GM23338 (cell line): ENCODE measurements around the gene PMCH. TPM values are rescaled to one million over a fixed set of nuclear protein-coding genes. Genes with fewer than 3 reads are reported as not detected.

Source experiments
- ATAC-seq: fragments of 200-7000 bp; cut with Tn5 transposase; 3 replicates; pipeline ENCODE4 v1.9.1; 2020
- DNase-seq: peaks from one replicate; pipeline ENCODE4 v3.0.0-alpha.2; 2015; ENCODE audit warnings: low spot score
- H2AFZ ChIP-seq: fragments of 200-600 bp; sonication (generic); 2 replicates; pipeline ENCODE4 v1.8.0; 2016; ENCODE audit warnings: antibody characterized with exemption, mild to moderate bottlenecking, moderate library complexity
- H3F3A ChIP-seq: fragments of 200-600 bp; sonication (generic); replicated peaks from 2 replicates; pipeline ENCODE4 v1.8.0; 2017; ENCODE audit warnings: antibody characterized with exemption, mixed run types, low read depth
- H3K27ac ChIP-seq: fragments of 200-600 bp; sonication (generic); 2 replicates; pipeline ENCODE4 v1.6.1; 2016; ENCODE audit warnings: low read depth
- H3K27me3 ChIP-seq: fragments of 200-600 bp; sonication (generic); 2 replicates; pipeline ENCODE4 v1.8.0; 2016; ENCODE audit warnings: mild to moderate bottlenecking, mixed run types, moderate library complexity; ENCODE audit not compliant: insufficient read depth
- H3K36me3 ChIP-seq: fragments of 200-600 bp; sonication (generic); 2 replicates; pipeline ENCODE4 v1.8.0; 2016; ENCODE audit warnings: mild to moderate bottlenecking; ENCODE audit not compliant: insufficient read depth
- H3K4me1 ChIP-seq: fragments of 200-600 bp; sonication (generic); 2 replicates; pipeline ENCODE4 v1.8.0; 2016; ENCODE audit warnings: mild to moderate bottlenecking, moderate library complexity; ENCODE audit not compliant: insufficient read depth
- H3K4me2 ChIP-seq: fragments of 200-600 bp; sonication (generic); 2 replicates; pipeline ENCODE4 v1.7.1; 2017; ENCODE audit warnings: mixed run types
- H3K4me3 ChIP-seq: fragments of 200-600 bp; sonication (generic); 2 replicates; pipeline ENCODE4 v1.6.1; 2016; ENCODE audit warnings: mixed run types
- H3K79me2 ChIP-seq: fragments of 200-600 bp; sonication (generic); replicated peaks from 2 replicates; pipeline ENCODE4 v1.8.0; 2017; ENCODE audit warnings: mild to moderate bottlenecking; ENCODE audit not compliant: insufficient read depth
- H3K9me2 ChIP-seq: fragments of 200-600 bp; sonication (generic); 2 replicates; pipeline ENCODE4 v1.8.0; 2017; ENCODE audit not compliant: insufficient read depth
- H4K20me1 ChIP-seq: fragments of 200-600 bp; sonication (generic); replicated peaks from 2 replicates; pipeline ENCODE4 v1.8.0; 2017; ENCODE audit warnings: mild to moderate bottlenecking; ENCODE audit not compliant: insufficient read depth
- H3K27ac Mint-ChIP-seq: 2 replicates; pipeline ENCODE4 v1.8.0; 2020; ENCODE audit warnings: inconsistent platforms, mild to moderate bottlenecking, moderate library complexity, mixed read lengths
- H3K27me3 Mint-ChIP-seq: 3 replicates; pipeline ENCODE4 v1.8.0; 2022; ENCODE audit warnings: low read depth, mild to moderate bottlenecking, moderate library complexity, mixed read lengths, inconsistent platforms; ENCODE audit not compliant: insufficient read depth, poor library complexity
- H3K36me3 Mint-ChIP-seq: 3 replicates; pipeline ENCODE4 v1.8.0; 2021; ENCODE audit warnings: low read depth, mild to moderate bottlenecking, inconsistent platforms, moderate library complexity, mixed read lengths
- H3K4me1 Mint-ChIP-seq: 3 replicates; pipeline ENCODE4 v1.8.0; 2020; ENCODE audit warnings: mild to moderate bottlenecking, inconsistent platforms, mixed read lengths
- H3K4me3 Mint-ChIP-seq: 3 replicates; pipeline ENCODE4 v1.8.0; 2021; ENCODE audit warnings: moderate library complexity, mild to moderate bottlenecking, inconsistent platforms, mixed read lengths
- H3K9me3 Mint-ChIP-seq: 3 replicates; pipeline ENCODE4 v1.8.0; 2020; ENCODE audit warnings: moderate library complexity, mild to moderate bottlenecking, inconsistent platforms, mixed read lengths
- CREB1 ChIP-seq: fragments of 250-450 bp; sonication (Bioruptor Pico); IDR thresholded peaks from 2 replicates; pipeline ENCODE4 v1.5.0; 2020; ENCODE audit warnings: low read depth, mild to moderate bottlenecking, moderate library complexity
- CTCF ChIP-seq, 2 experiments: fragments of 200-600 bp in 1 of 2; sonication (generic) in 1 of 2; conservative IDR thresholded peaks; 2 replicates each; pipeline versions ENCODE4 v1.5.1 to v1.6.1; 2016 to 2017; ENCODE audit warnings: antibody characterized with exemption in 2 of 2, low read depth in 2 of 2, mild to moderate bottlenecking in 2 of 2, moderate library complexity in 1 of 2
- ETS1 ChIP-seq: IDR thresholded peaks from 2 replicates; pipeline ENCODE4 v1.6.1; 2016; ENCODE audit warnings: antibody characterized with exemption
- EZH2 ChIP-seq: fragments of 200-600 bp; sonication (generic); IDR thresholded peaks from one replicate; pipeline ENCODE4 v1.8.0; 2017; ENCODE audit warnings: antibody characterized with exemption, mild to moderate bottlenecking, low read depth; ENCODE audit not compliant: unreplicated experiment
- EZH2phosphoT487 ChIP-seq: fragments of 200-600 bp; sonication (generic); IDR thresholded peaks from one replicate; pipeline ENCODE4 v1.8.1; 2018; ENCODE audit warnings: antibody characterized with exemption; ENCODE audit not compliant: unreplicated experiment
- JUNB ChIP-seq: IDR thresholded peaks from one replicate; pipeline ENCODE4 v1.6.1; 2016; ENCODE audit warnings: antibody characterized with exemption; ENCODE audit not compliant: unreplicated experiment
- NANOG ChIP-seq: IDR thresholded peaks from 2 replicates; pipeline ENCODE4 v1.6.1; 2016; ENCODE audit warnings: antibody characterized with exemption, borderline replicate concordance
- POLR2AphosphoS5 ChIP-seq: IDR thresholded peaks from 2 replicates; pipeline ENCODE4 v1.6.1; 2016; ENCODE audit warnings: antibody characterized with exemption, low read depth
- REST ChIP-seq: IDR thresholded peaks from one replicate; pipeline ENCODE4 v1.6.1; 2018; ENCODE audit warnings: antibody characterized with exemption; ENCODE audit not compliant: unreplicated experiment
- STAT1 ChIP-seq: IDR thresholded peaks from one replicate; pipeline ENCODE4 v1.6.1; 2016; ENCODE audit warnings: antibody characterized with exemption; ENCODE audit not compliant: unreplicated experiment
- ZNF114 ChIP-seq: fragments of 250-450 bp; sonication (Bioruptor Pico); IDR thresholded peaks from 2 replicates; pipeline ENCODE4 v1.5.0; 2020; ENCODE audit warnings: mild to moderate bottlenecking, moderate library complexity
- ZNF331 ChIP-seq: fragments of 250-450 bp; sonication (Bioruptor Pico); IDR thresholded peaks from 2 replicates; pipeline ENCODE4 v1.5.0; 2020; ENCODE audit warnings: low read depth, mild to moderate bottlenecking, moderate library complexity
- ZNF462 ChIP-seq: fragments of 250-450 bp; sonication (Bioruptor Pico); IDR thresholded peaks from 2 replicates; pipeline ENCODE4 v1.5.0; 2020; ENCODE audit warnings: mild to moderate bottlenecking, moderate library complexity
- polyA plus RNA-seq: library from polyadenylated mRNA; unstranded; fragments of >200 nt; fragmentation: Nextera tagmentation; extraction: Ambion mirVana; gene quantifications from 2 replicates; pipeline ENCODE4 v1.2.1, GENCODE V29; 2016
- total RNA-seq: library from RNA; depleted of rRNA; stranded (reverse); fragments of >200 nt; shearing (Covaris generic); gene quantifications from 2 replicates; pipeline ENCODE4 v1.2.3, GENCODE V29; 2014

The PMCH gene
- total and polyA plus RNA-seq, 2 experiments from 2014 or later: 1.1 TPM; not detected in 1

GRCh38 chr12:102232446-102232845, 34.8 kb upstream of the PMCH start:
- no peaks in the 10 kb centered on the region for H3K36me3 ChIP-seq
- peak overlapping the region; percentile 43; the same call in 1 of the 2 replicates for H2AFZ ChIP-seq
- H3K27me3 ChIP-seq: no peaks in the 10 kb centered on the region
- H3F3A ChIP-seq: no peaks in the 10 kb centered on the region
- DNase-seq (no peak), ATAC-seq (no peak)
- H3K27ac ChIP-seq: no peak overlapping the region
- peaks cover 9% of the 10 kb centered on the region; the same call in 1 of the 2 replicates for H3K4me1 ChIP-seq
- 0 out of 2 replicates have a peak overlapping the region, but pooled peaks have one; percentile 10 for H3K4me2 ChIP-seq
- no peak overlapping the region for H3K4me3 ChIP-seq
- 0 out of 2 replicates have a peak, but pooled peaks cover 6% of the 10 kb centered on the region for H3K9me2 ChIP-seq
- Mint-ChIP-seq H3K27me3 (no peaks in the 10 kb centered on the region), H3K36me3 (no peaks in the 10 kb centered on the region; the same call in 2 of the 3 replicates), H3K9me3 (peaks cover 5% of the 10 kb centered on the region), H3K4me1 (peaks cover 15% of the 10 kb centered on the region; the same call in 2 of the 3 replicates), H3K27ac (no peak overlapping the region), H3K4me3 (no peak overlapping the region)
- H4K20me1 ChIP-seq: no peaks in the 10 kb centered on the region
- H3K79me2 ChIP-seq: no peaks in the 10 kb centered on the region
- no peak for TF ChIP-seq JUNB
- TF ChIP-seq EZH2phosphoT487: no peak
- TF ChIP-seq POLR2AphosphoS5: no peak
- TF ChIP-seq NANOG: no peak
- no peak for TF ChIP-seq REST
- no peak for TF ChIP-seq STAT1
- TF ChIP-seq ZNF114 (CRISPR knock-in tag): no peak
- no peak for TF ChIP-seq ETS1
- no peak for TF ChIP-seq CREB1 (CRISPR knock-in tag)
- TF ChIP-seq EZH2: no peak
- no peak for TF ChIP-seq ZNF462 (CRISPR knock-in tag)
- TF ChIP-seq ZNF331 (CRISPR knock-in tag): no peak
- TF ChIP-seq CTCF (conservative IDR thresholded peaks at IDR 0.05; ENCODE audit: low read depth in 2 of 2): no peak
